Common myeloid progenitor, CD34-positive (primary cell): ENCODE results near the gene RASAL2.
A peak's percentile ranks its signal among the peaks of the same experiment; 100 is the strongest.
"Not testable (repeated sequence)": the region's sequence is repeated elsewhere in the genome, so short reads cannot be mapped to it uniquely, and the experiment has no call there.

ENCODE experiments used
- CTCF ChIA-PET: fragments of 350-600 bp; sonication (Branson Sonifier 250); formaldehyde crosslinking; loops from one replicate; lab custom pipeline; 2021; ENCODE audit warnings: antibody characterized with exemption; lab: Charles Lee
- POLR2A ChIA-PET: fragments of 350-600 bp; sonication (Branson Sonifier 250); formaldehyde crosslinking; loops from one replicate; lab custom pipeline; 2021; ENCODE audit warnings: antibody characterized with exemption; lab: Charles Lee
- DNase-seq, 3 donors: peaks; one replicate each; pipeline versions ENCODE4 v3.0.0 to v3.0.0-alpha.2; 2013
- H3K27ac ChIP-seq, 2 experiments: 1 replicate in 1 of 2; 2 replicates in 1 of 2; pipeline ENCODE4 v1.7.0; 2013; ENCODE audit warnings: inconsistent platforms in 2 of 2, low read length in 2 of 2, mild to moderate bottlenecking in 2 of 2, low read depth in 1 of 2, moderate library complexity in 1 of 2; ENCODE audit not compliant: severe bottlenecking in 2 of 2, insufficient read depth in 1 of 2, poor library complexity in 1 of 2
- H3K27me3 ChIP-seq, 5 experiments: replicated peaks in 2 of 5; 1 replicate in 3 of 5; 2 replicates in 2 of 5; pipeline versions ENCODE4 v1.6.1 to v1.7.0; 2013; ENCODE audit warnings: low read length in 4 of 5, mild to moderate bottlenecking in 2 of 5, moderate library complexity in 2 of 5, inconsistent platforms in 1 of 5; ENCODE audit not compliant: insufficient read depth in 5 of 5, control insufficient read depth in 4 of 5
- H3K36me3 ChIP-seq, 4 experiments: 1 replicate in 2 of 4; 2 replicates in 2 of 4; pipeline versions ENCODE4 v1.6.1 to v1.7.0; 2013; ENCODE audit warnings: low read length in 3 of 4, control low read depth in 1 of 4, mild to moderate bottlenecking in 1 of 4; ENCODE audit not compliant: control insufficient read depth in 4 of 4, insufficient read depth in 4 of 4
- H3K4me1 ChIP-seq, 4 experiments: 1 replicate in 3 of 4; 2 replicates in 1 of 4; pipeline versions ENCODE4 v1.6.1 to v1.7.1; 2013; ENCODE audit warnings: low read length in 3 of 4, mild to moderate bottlenecking in 3 of 4, control low read depth in 1 of 4, inconsistent platforms in 1 of 4, moderate library complexity in 1 of 4; ENCODE audit not compliant: control insufficient read depth in 4 of 4, insufficient read depth in 4 of 4; ENCODE audit errors: control extremely low read depth in 1 of 4
- H3K4me3 ChIP-seq, 7 experiments: 1 replicate in 4 of 7; 2 replicates in 3 of 7; pipeline versions ENCODE4 v1.5.1 to v1.7.0; 2013; ENCODE audit warnings: mild to moderate bottlenecking in 7 of 7, low read length in 6 of 7, moderate library complexity in 6 of 7, inconsistent platforms in 2 of 7, low read depth in 2 of 7, control low read depth in 1 of 7; ENCODE audit not compliant: insufficient read depth in 4 of 7, control insufficient read depth in 1 of 7; ENCODE audit errors: extremely low read depth in 1 of 7
- H3K9me3 ChIP-seq, 5 experiments: 1 replicate in 4 of 5; 2 replicates in 1 of 5; pipeline versions ENCODE4 v1.6.1 to v1.7.1; 2013; ENCODE audit warnings: low read length in 4 of 5, mild to moderate bottlenecking in 2 of 5, inconsistent platforms in 1 of 5, low read depth in 1 of 5, moderate library complexity in 1 of 5; ENCODE audit not compliant: control insufficient read depth in 4 of 5, insufficient read depth in 2 of 5; ENCODE audit errors: control extremely low read depth in 1 of 5
- WGBS: methylation state at CpG from one replicate; pipeline ENCODE4 v1.1.5; 2013; ENCODE audit not compliant: insufficient coverage; 5-methylcytosine and 5-hydroxymethylcytosine counted together

The RASAL2 gene

GRCh38 chr1:178088651-178089050, 5.3 kb upstream of the RASAL2 start:
- peaks cover 3 to 16% (median 9%) of the 10 kb centered on the region in 4 experiments for H3K4me1 ChIP-seq
- POLR2A ChIA-PET: no interaction called here
- no peak overlapping the region for H3K27ac ChIP-seq
- CTCF ChIA-PET: interaction anchor here (0.9 kb wide), 1 partner anchor 51 kb away, joined by 4 read pairs; no protein-coding TSS in a partner anchor
- no peaks in the 10 kb centered on the region for H3K36me3 ChIP-seq
- WGBS: 100% methylated on average over 2 of the region's 2 CpGs
- H3K9me3 ChIP-seq: no peaks in the 10 kb centered on the region
- no peaks in the 10 kb centered on the region for H3K27me3 ChIP-seq
- H3K4me3 ChIP-seq: no peak overlapping the region
- DNase-seq: no peak

- CTCF ChIA-PET: interaction anchor here (1.5 kb wide), 1 partner anchor 50 kb away, joined by 3 read pairs; no protein-coding TSS in a partner anchor
- peaks cover 11 to 25% (median 20%) of the 10 kb centered on the region in 4 experiments for H3K4me1 ChIP-seq
- H3K9me3 ChIP-seq, H3K27me3 ChIP-seq, H3K36me3 ChIP-seq, DNase-seq, POLR2A ChIA-PET, H3K27ac ChIP-seq, H3K4me3 ChIP-seq: not testable (repeated sequence)
- WGBS: 100% methylated on average over 2 of the region's 4 CpGs
Measured at GRCh38 chr1:178091454-178091853, 2.5 kb upstream of the RASAL2 start.

- ChIA-PET POLR2A (no interaction called here), CTCF (interaction anchor here (0.6 to 1.5 kb wide), 2 partner anchors 50 to 1039 kb away, joined by 3 read pairs; no protein-coding TSS in a partner anchor)
- Histone ChIP-seq H3K4me3 (peak overlapping the region in 1 of 7 experiments; percentile 83), H3K27ac (no peak overlapping the region), H3K9me3 (no peaks in the 10 kb centered on the region), H3K27me3 (peaks cover 0 to 4% (median 2%) of the 10 kb centered on the region in 5 experiments), H3K36me3 (no peaks in the 10 kb centered on the region), H3K4me1 (peaks cover 11 to 23% (median 20%) of the 10 kb centered on the region in 4 experiments)
- 100% methylated on average over 2 of the region's 3 CpGs for WGBS
- DNase-seq: no peak
Measured at GRCh38 chr1:178091986-178092745, 1.7 kb upstream of the RASAL2 start.

GRCh38 chr1:178092878-178093493, 918 bp upstream of the RASAL2 start:
- peaks cover 11 to 23% (median 18%) of the 10 kb centered on the region in 4 experiments for H3K4me1 ChIP-seq
- 2% methylated on average over 7 of the region's 11 CpGs for WGBS
- no peaks in the 10 kb centered on the region for H3K36me3 ChIP-seq
- ChIA-PET CTCF (interaction anchor here (0.7 to 2.2 kb wide), 4 partner anchors 13 to 96 kb away, joined by 3 to 6 read pairs (median 3); no protein-coding TSS in a partner anchor), POLR2A (no interaction called here)
- no peak for DNase-seq
- H3K4me3 ChIP-seq: peak overlapping the region; percentile 27 to 94 (median 83)
- no peaks in the 10 kb centered on the region for H3K9me3 ChIP-seq
- peaks cover 0 to 4% (median 2%) of the 10 kb centered on the region in 5 experiments for H3K27me3 ChIP-seq
- no peak overlapping the region for H3K27ac ChIP-seq

GRCh38 chr1:178093494-178093950, 382 bp upstream of the RASAL2 start:
- 0% methylated on average over 18 of the region's 42 CpGs for WGBS
- Histone ChIP-seq H3K4me1 (peaks cover 11 to 23% (median 18%) of the 10 kb centered on the region in 4 experiments), H3K4me3 (peak overlapping the region; percentile 74 to 95 (median 87)), H3K27ac (no peak overlapping the region), H3K9me3 (no peaks in the 10 kb centered on the region), H3K36me3 (no peaks in the 10 kb centered on the region), H3K27me3 (peaks cover 0 to 4% (median 2%) of the 10 kb centered on the region in 5 experiments)
- ChIA-PET CTCF (interaction anchor here (0.7 to 2.2 kb wide), 3 partner anchors 13 to 96 kb away, joined by 3 to 6 read pairs (median 3); no protein-coding TSS in a partner anchor), POLR2A (no interaction called here)
- peak; percentile 95 to 98 (median 96) for DNase-seq

- H3K27ac ChIP-seq: no peak overlapping the region
- peak in 2 of 3 donors; percentile 43 to 57 for DNase-seq
- H3K4me1 ChIP-seq: peaks cover 11 to 23% (median 20%) of the 10 kb centered on the region in 4 experiments
- H3K4me3 ChIP-seq: peak overlapping the region; percentile 69 to 95 (median 83)
- 18% methylated on average over 6 of the region's 11 CpGs for WGBS
- no peaks in the 10 kb centered on the region for H3K36me3 ChIP-seq
- peaks cover 0 to 4% (median 2%) of the 10 kb centered on the region in 5 experiments for H3K27me3 ChIP-seq
- ChIA-PET CTCF (interaction anchor here (1.2 to 2.2 kb wide), 3 partner anchors 63 to 96 kb away, joined by 3 to 6 read pairs (median 5); no protein-coding TSS in a partner anchor), POLR2A (no interaction called here)
- no peaks in the 10 kb centered on the region for H3K9me3 ChIP-seq
Measured at GRCh38 chr1:178094739-178095645, 1.1 kb downstream of the RASAL2 start.
